ENCODE results near the gene PALLD. TPM values are rescaled to one million over a fixed set of nuclear protein-coding genes. Genes with fewer than 3 reads are reported as not detected.

PALLD gene
- total and polyA plus RNA-seq, 2 of the 13 experiments (the other 11 are each of a cell fraction or from before 2014, with no cell fraction given) = 0.50 to 1.5 TPM

- DNase-seq (ENCODE audit: low spot score) = no peak
- H3K79me2 ChIP-seq (ENCODE audit: insufficient read depth, low read length) = no peaks in the 10 kb centered on the region
- peaks cover 16% of the 10 kb centered on the region for H3K4me1 ChIP-seq (ENCODE audit: insufficient read depth, low read length)
- intact Hi-C loops (cut with micrococcal nuclease; ENCODE audit: unreplicated experiment) = no loop called here
- ChIA-PET CTCF (ENCODE audit: low intra/inter-chr PET ratio, low total read pairs) (no interaction called here), POLR2A (no interaction called here)
- ATAC-seq = no peak
- 45% methylated on average over 3 of the region's 3 CpGs for WGBS (ENCODE audit: low lambda C conversion rate)
- H4K20me1 ChIP-seq (ENCODE audit: insufficient read depth, low read length) = no peaks in the 10 kb centered on the region
- TF ChIP-seq FOXO1 (CRISPR knock-in tag; IDR thresholded peaks at IDR 0.05) = no peak
- no peak for TF ChIP-seq ZFP36L2 (CRISPR knock-in tag; IDR thresholded peaks at IDR 0.05)
- TF ChIP-seq SALL2 (CRISPR knock-in tag; IDR thresholded peaks at IDR 0.05) = no peak
- TF ChIP-seq HOXA7 (CRISPR knock-in tag; IDR thresholded peaks at IDR 0.05) = no peak
- TF ChIP-seq GLMP (CRISPR knock-in tag; IDR thresholded peaks at IDR 0.05; ENCODE audit: borderline replicate concordance) = no peak
- no peak for TF ChIP-seq ZNF614 (CRISPR knock-in tag; IDR thresholded peaks at IDR 0.05; ENCODE audit: borderline replicate concordance)
- TF ChIP-seq ATF1 (CRISPR knock-in tag; IDR thresholded peaks at IDR 0.05) = no peak
- TF ChIP-seq STAT5B (CRISPR knock-in tag; IDR thresholded peaks at IDR 0.05) = no peak
- no peak for TF ChIP-seq SNAI1 (CRISPR knock-in tag; IDR thresholded peaks at IDR 0.05; ENCODE audit: borderline replicate concordance)
- TF ChIP-seq IRF2 (CRISPR knock-in tag; IDR thresholded peaks at IDR 0.05) = no peak
- no peak for TF ChIP-seq PHF20 (CRISPR knock-in tag; IDR thresholded peaks at IDR 0.05)
- TF ChIP-seq KLF6 (CRISPR knock-in tag; IDR thresholded peaks at IDR 0.05) = no peak
- no peak for TF ChIP-seq POLR2A (IDR thresholded peaks at IDR 0.05; ENCODE audit: insufficient read depth in 1 of 2, low read depth in 2 of 2, low read length in 2 of 2)
- no peak for TF ChIP-seq SNAPC5 (CRISPR knock-in tag; IDR thresholded peaks at IDR 0.05; ENCODE audit: borderline replicate concordance)
- in situ Hi-C loops (cut with HindIII; ENCODE audit: extremely low pct_ligation_motif_present, low pct_unique_long_range_greater_than_20kb) = no loop called here
- H3K4me2 ChIP-seq (ENCODE audit: low read depth, low read length) = no peak overlapping the region
- BruUV-seq (replicated peaks) = no TSS peak
- no peak overlapping the region for H3K27ac ChIP-seq (ENCODE audit: extremely low read length, insufficient read depth, low read length)
- FAIRE-seq = no peak
- H3K9ac ChIP-seq (ENCODE audit: insufficient read depth, low read depth, low read length) = no peak overlapping the region
- no peak overlapping the region for H2AFZ ChIP-seq (ENCODE audit: low read length)
- no peak overlapping the region for H3K4me3 ChIP-seq (replicated peaks in 1 of 3; ENCODE audit: insufficient read depth in 1 of 3, low read depth in 2 of 3, low read length in 3 of 3)
- H3K36me3 ChIP-seq (replicated peaks in 1 of 2; ENCODE audit: control insufficient read depth in 1 of 2, insufficient read depth in 2 of 2, low read length in 2 of 2) = no peaks in the 10 kb centered on the region
- no peaks in the 10 kb centered on the region for H3K9me3 ChIP-seq (ENCODE audit: low read length)
- no peaks in the 10 kb centered on the region; a peak in 2 of 5 replicates for H3K27me3 ChIP-seq (ENCODE audit: control insufficient read depth in 1 of 2, insufficient read depth in 2 of 2, low read length in 2 of 2)
These were observed 161.9 kb downstream of the PALLD start for GRCh38 chr4:168658751-168659150.
